ENCODE data around the gene PNLIP.

PNLIP gene

GRCh38 chr10:116545756-116546155, at the start of gene PNLIP:
Gene PNLIP, plus strand, starts transcription at chr10:116545931. Its CDS starts 162 bp downstream, at chr10:116546093.
- H3K4me3 ChIP-seq (ENCODE audit: low read depth, low read length) = no peak within 1 kb of the TSS
- no peak for DNase-seq (ENCODE audit: low read depth, low spot score)
- in situ Hi-C loops (cut with HindIII; ENCODE audit: low sequenced_read_pairs) = no loop called here
- TF ChIP-seq CTCF (IDR thresholded peaks at IDR 0.05; ENCODE audit: low read depth, low read length) = no peak

- TF ChIP-seq CTCF (IDR thresholded peaks at IDR 0.05; ENCODE audit: low read depth, low read length) = no peak
- in situ Hi-C loops (cut with HindIII; ENCODE audit: low sequenced_read_pairs) = no loop called here
- no peak overlapping the region for H3K4me3 ChIP-seq (ENCODE audit: low read depth, low read length)
- DNase-seq (ENCODE audit: low read depth, low spot score) = no peak
Observed at GRCh38 chr10:116504786-116505185, 40.9 kb upstream of the PNLIP start.

- no peak for TF ChIP-seq CTCF (IDR thresholded peaks at IDR 0.05; ENCODE audit: low read depth, low read length)
- no peak overlapping the region for H3K4me3 ChIP-seq (ENCODE audit: low read depth, low read length)
- in situ Hi-C loops (cut with HindIII; ENCODE audit: low sequenced_read_pairs) = no loop called here
- DNase-seq (ENCODE audit: low read depth, low spot score) = no peak
Observed at GRCh38 chr10:116510565-116510964, 35.2 kb upstream of the PNLIP start.

GRCh38 chr10:116511365-116511764, 34.4 kb upstream of the PNLIP start:
- no peak for DNase-seq (ENCODE audit: low read depth, low spot score)
- no peak for TF ChIP-seq CTCF (IDR thresholded peaks at IDR 0.05; ENCODE audit: low read depth, low read length)

GRCh38 chr10:116521424-116522290, 24.1 kb upstream of the PNLIP start:
- in situ Hi-C loops (cut with HindIII; ENCODE audit: low sequenced_read_pairs) = no loop called here
- peak; percentile 56 for DNase-seq (ENCODE audit: low read depth, low spot score)
- no peak overlapping the region for H3K4me3 ChIP-seq (ENCODE audit: low read depth, low read length)
- TF ChIP-seq CTCF (IDR thresholded peaks at IDR 0.05; ENCODE audit: low read depth, low read length) = peak; percentile 79

More at GRCh38 chr10:116511365-116511764, 34.4 kb upstream of the PNLIP start:
- in situ Hi-C loops (cut with HindIII; ENCODE audit: low sequenced_read_pairs) = no loop called here
- H3K4me3 ChIP-seq (ENCODE audit: low read depth, low read length) = no peak overlapping the region

GRCh38 chr10:116522803-116523381, 22.8 kb upstream of the PNLIP start:
- DNase-seq (ENCODE audit: low read depth, low spot score) = no peak
- TF ChIP-seq CTCF (IDR thresholded peaks at IDR 0.05; ENCODE audit: low read depth, low read length) = no peak
- in situ Hi-C loops (cut with HindIII; ENCODE audit: low sequenced_read_pairs) = no loop called here
- H3K4me3 ChIP-seq (ENCODE audit: low read depth, low read length) = no peak overlapping the region

Measured in astrocyte of the spinal cord (primary cell).